Left lung (tissue), 10 donors: ENCODE measurements around the gene KCNG1. TPM values are rescaled to one million over a fixed set of nuclear protein-coding genes. Genes with fewer than 3 reads are reported as not detected.

Experiments
- ATAC-seq: fragments of 200-7000 bp; cut with Tn5 transposase; one replicate; pipeline ENCODE4 v1.9.1; 2020; ENCODE audit warnings: moderate library complexity
- DNase-seq, 4 donors: peaks; one replicate each; pipeline ENCODE4 v3.0.0-alpha.2; 2013 to 2020
- H3K27ac ChIP-seq, 2 donors: fragments of 200-600 bp; sonication (generic) in 1 of 2; one replicate each; pipeline versions ENCODE4 v1.5.0 to v1.8.0; 2020 to 2021
- H3K27me3 ChIP-seq, 2 donors: fragments of 200-600 bp; sonication (generic) in 1 of 2; one replicate each; pipeline versions ENCODE4 v1.5.0 to v1.8.0; 2020 to 2021
- H3K36me3 ChIP-seq, 2 donors: fragments of 200-600 bp; sonication (generic) in 1 of 2; one replicate each; pipeline versions ENCODE4 v1.5.0 to v1.8.0; 2020 to 2021
- H3K4me1 ChIP-seq, 2 donors: fragments of 200-600 bp; one replicate each; pipeline ENCODE4 v1.8.0; 2021
- H3K4me3 ChIP-seq, 2 donors: fragments of 200-600 bp; sonication (generic) in 1 of 2; one replicate each; pipeline versions ENCODE4 v1.5.0 to v1.8.0; 2020 to 2021; ENCODE audit warnings: mild to moderate bottlenecking in 1 of 2
- H3K9me3 ChIP-seq, 2 donors: fragments of 200-600 bp; sonication (generic) in 1 of 2; one replicate each; pipeline versions ENCODE4 v1.5.0 to v1.8.0; 2020 to 2021
- intact Hi-C, 2 donors: fragments of 100-400 bp; cut with DNase I; formaldehyde crosslinking; loops; one replicate each; pipeline versions ENCODE4 v1.11.2 to v1.14.2; 2022
- polyA plus RNA-seq, 6 donors: library from polyadenylated mRNA; unstranded; fragments of 120-200 nt; gene quantifications; one replicate each; pipeline ENCODE4 v1.2.1, GENCODE V29; 2013; ENCODE audit not compliant: insufficient read length in 6 of 6
- total RNA-seq, 2 donors: library from RNA; stranded (reverse); fragmentation: NEBNext Ultra II Directional; extraction: Animal tissue kit (Norgen Biotek cat#: 25700); gene quantifications; one replicate each; pipeline ENCODE4 v1.2.1, GENCODE V29; 2021
- TF ChIP-seq, protein P1 (sequence below), 2 donors: fragments of 200-600 bp; sonication (generic) in 1 of 2; IDR thresholded peaks; one replicate each; pipeline versions ENCODE4 v1.5.0 to v1.8.0; 2021; ENCODE audit warnings: antibody characterized with exemption in 2 of 2
- donor health status: DM: no; HTN: yes; CAD: no.
- donor health status: DM: no; HTN: no; CAD: no.

The KCNG1 gene
- total and polyA plus RNA-seq, 8 donors: 0.31 to 1.5 (median 0.62) TPM

GRCh38 chr20:51037532-51038115, 14.7 kb upstream of the KCNG1 start:
- TF ChIP-seq, protein P1, sequence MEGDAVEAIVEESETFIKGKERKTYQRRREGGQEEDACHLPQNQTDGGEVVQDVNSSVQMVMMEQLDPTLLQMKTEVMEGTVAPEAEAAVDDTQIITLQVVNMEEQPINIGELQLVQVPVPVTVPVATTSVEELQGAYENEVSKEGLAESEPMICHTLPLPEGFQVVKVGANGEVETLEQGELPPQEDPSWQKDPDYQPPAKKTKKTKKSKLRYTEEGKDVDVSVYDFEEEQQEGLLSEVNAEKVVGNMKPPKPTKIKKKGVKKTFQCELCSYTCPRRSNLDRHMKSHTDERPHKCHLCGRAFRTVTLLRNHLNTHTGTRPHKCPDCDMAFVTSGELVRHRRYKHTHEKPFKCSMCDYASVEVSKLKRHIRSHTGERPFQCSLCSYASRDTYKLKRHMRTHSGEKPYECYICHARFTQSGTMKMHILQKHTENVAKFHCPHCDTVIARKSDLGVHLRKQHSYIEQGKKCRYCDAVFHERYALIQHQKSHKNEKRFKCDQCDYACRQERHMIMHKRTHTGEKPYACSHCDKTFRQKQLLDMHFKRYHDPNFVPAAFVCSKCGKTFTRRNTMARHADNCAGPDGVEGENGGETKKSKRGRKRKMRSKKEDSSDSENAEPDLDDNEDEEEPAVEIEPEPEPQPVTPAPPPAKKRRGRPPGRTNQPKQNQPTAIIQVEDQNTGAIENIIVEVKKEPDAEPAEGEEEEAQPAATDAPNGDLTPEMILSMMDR (IDR thresholded peaks at IDR 0.05): no peak
- DNase-seq: no peak
- intact Hi-C loops: no loop called here
- no peaks in the 10 kb centered on the region for H3K36me3 ChIP-seq
- no peaks in the 10 kb centered on the region for H3K9me3 ChIP-seq
- ATAC-seq: no peak
- H3K4me1 ChIP-seq: no peaks in the 10 kb centered on the region
- H3K27me3 ChIP-seq: peaks cover 0 to 68% of the 10 kb centered on the region in 2 donors
- H3K4me3 ChIP-seq: no peak overlapping the region
- no peak overlapping the region for H3K27ac ChIP-seq

DNA sequence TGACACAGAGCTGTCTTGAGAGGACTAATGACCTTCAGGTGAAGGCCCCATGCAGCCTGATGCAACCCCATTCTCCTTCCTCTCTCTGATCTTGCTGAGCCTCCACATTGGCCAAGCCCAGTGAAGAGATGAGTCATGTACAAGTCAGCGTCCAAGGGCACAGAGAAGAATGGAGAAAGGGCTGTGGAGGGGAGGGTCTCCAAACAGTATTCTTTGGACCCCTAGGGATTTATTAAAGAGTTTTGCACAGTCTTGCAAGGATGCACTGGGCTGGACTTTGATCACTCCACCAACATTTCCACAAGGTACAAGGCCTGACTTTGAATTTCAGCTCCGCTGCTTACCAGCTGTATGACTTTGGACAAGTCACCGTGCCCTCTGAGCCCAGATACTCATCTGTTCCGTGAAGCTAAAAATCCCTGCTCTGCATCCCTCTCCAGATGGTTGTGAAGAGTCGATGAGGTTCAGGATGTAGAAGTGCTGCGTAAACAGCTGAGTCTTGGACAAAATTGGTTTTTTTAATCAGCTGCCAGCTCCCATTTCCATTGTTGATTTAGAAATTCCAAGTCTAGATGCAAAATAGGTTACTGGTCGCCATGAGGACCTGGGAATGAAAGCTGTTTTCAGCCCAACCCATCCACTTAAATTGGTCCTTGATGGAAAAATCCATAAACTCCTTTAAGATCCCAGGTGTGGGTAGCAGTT, 14.1 kb upstream of the KCNG1 start:
- TF ChIP-seq, protein P1 (IDR thresholded peaks at IDR 0.05): no peak

GRCh38 chr20:51036226-51036625, 13.3 kb upstream of the KCNG1 start:
- DNase-seq (no peak), ATAC-seq (no peak)
- TF ChIP-seq, protein P1 (IDR thresholded peaks at IDR 0.05): no peak
- Histone ChIP-seq H3K4me3 (no peak overlapping the region), H3K9me3 (no peaks in the 10 kb centered on the region), H3K27me3 (peaks cover 0 to 67% of the 10 kb centered on the region in 2 donors), H3K4me1 (no peaks in the 10 kb centered on the region), H3K27ac (no peak overlapping the region), H3K36me3 (no peaks in the 10 kb centered on the region)
- intact Hi-C loops: no loop called here

More for the DNA sequence above, 14.1 kb upstream of the KCNG1 start:
- no peak for ATAC-seq
- Histone ChIP-seq H3K4me1 (no peaks in the 10 kb centered on the region), H3K27ac (no peak overlapping the region), H3K4me3 (no peak overlapping the region), H3K27me3 (peaks cover 0 to 67% of the 10 kb centered on the region in 2 donors), H3K9me3 (no peaks in the 10 kb centered on the region), H3K36me3 (no peaks in the 10 kb centered on the region)
- intact Hi-C loops: no loop called here
- DNase-seq: no peak

- TF ChIP-seq, protein P1 (IDR thresholded peaks at IDR 0.05): no peak
- no peaks in the 10 kb centered on the region for H3K36me3 ChIP-seq
- ATAC-seq (no peak), DNase-seq (no peak)
- H3K27ac ChIP-seq: no peak overlapping the region
- H3K4me3 ChIP-seq: no peak overlapping the region
- intact Hi-C loops: no loop called here
- no peaks in the 10 kb centered on the region for H3K9me3 ChIP-seq
- H3K4me1 ChIP-seq: no peaks in the 10 kb centered on the region
- peaks cover 0 to 67% of the 10 kb centered on the region in 2 donors for H3K27me3 ChIP-seq
Observed at GRCh38 chr20:51034988-51035656, 12.2 kb upstream of the KCNG1 start.

DNA sequence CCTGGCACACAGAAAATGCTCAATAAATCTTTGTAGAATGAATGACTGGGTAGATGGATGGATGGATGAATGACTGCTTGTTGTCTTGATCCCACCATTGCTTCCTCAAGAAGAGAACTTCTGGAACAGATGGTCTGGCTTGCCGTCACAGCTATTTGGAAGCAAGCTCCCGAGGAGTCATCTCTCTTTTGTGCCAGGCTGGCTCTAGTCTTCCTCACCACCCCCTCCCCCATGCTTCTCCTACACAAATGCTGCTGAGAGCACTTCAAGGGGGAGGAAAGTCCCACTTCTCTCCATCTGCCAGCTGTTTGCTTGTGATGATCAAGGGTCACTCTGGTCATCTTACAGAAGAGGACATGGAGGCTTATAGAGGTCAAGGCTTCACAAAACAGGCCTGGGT, 11.6 kb upstream of the KCNG1 start:
- ATAC-seq (no peak), DNase-seq (no peak)
- peaks cover 5 to 68% of the 10 kb centered on the region in 2 donors for H3K27me3 ChIP-seq
- intact Hi-C loops: no loop called here
- H3K4me3 ChIP-seq: no peak overlapping the region
- no peaks in the 10 kb centered on the region for H3K9me3 ChIP-seq
- TF ChIP-seq, protein P1 (IDR thresholded peaks at IDR 0.05): no peak
- H3K36me3 ChIP-seq: no peaks in the 10 kb centered on the region
- no peaks in the 10 kb centered on the region for H3K4me1 ChIP-seq
- no peak overlapping the region for H3K27ac ChIP-seq
